Measurements from ENCODE around the gene UBE3A.
"Not testable (repeated sequence)": the region's sequence is repeated elsewhere in the genome, so short reads cannot be mapped to it uniquely, and the experiment has no call there.

Gene UBE3A

DNA sequence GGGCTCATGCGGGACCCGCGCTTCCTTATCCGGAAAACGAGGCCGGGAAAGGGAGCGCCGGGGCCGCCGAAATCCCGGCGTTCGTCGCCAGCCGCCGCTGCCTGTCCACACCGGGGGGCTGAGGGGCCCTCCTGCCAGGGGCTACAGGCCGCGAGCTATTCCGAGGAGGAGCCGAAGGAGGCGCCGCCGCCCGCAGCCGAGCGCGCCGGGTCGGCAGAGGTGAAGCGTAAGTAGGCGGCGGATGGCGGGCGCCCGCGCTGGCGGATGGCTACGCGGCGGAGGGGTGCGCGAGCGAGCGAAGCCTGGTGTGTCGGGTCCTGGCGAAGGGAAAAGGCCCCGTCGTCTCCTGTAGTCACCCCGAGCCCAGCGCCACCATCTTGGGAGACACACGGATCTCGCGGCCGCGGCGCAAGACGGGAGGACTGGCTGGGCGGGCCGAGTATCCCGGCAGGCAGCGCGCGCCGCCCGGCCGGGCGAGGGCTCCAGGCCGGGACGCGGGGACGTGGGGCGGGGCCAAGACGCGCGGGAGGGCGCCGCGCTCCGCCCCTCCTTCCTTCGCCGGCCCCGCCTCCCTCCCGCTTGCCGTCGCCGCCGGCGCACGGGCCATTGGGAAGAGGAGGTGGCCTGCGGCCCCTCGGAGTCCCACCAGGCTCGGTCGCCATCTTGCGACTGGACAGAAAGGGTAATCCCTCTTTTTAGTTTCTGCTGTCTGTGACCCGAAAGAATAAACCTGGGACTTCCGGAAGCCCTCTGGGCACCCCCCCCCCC is at the start of gene UBE3A:
UBE3A (minus strand) TSS at position 424 of the 768 bp plus-strand sequence. CDS start 29,917 bp downstream, outside the sequence.
- peak; percentile 94 for DNase-seq

DNA sequence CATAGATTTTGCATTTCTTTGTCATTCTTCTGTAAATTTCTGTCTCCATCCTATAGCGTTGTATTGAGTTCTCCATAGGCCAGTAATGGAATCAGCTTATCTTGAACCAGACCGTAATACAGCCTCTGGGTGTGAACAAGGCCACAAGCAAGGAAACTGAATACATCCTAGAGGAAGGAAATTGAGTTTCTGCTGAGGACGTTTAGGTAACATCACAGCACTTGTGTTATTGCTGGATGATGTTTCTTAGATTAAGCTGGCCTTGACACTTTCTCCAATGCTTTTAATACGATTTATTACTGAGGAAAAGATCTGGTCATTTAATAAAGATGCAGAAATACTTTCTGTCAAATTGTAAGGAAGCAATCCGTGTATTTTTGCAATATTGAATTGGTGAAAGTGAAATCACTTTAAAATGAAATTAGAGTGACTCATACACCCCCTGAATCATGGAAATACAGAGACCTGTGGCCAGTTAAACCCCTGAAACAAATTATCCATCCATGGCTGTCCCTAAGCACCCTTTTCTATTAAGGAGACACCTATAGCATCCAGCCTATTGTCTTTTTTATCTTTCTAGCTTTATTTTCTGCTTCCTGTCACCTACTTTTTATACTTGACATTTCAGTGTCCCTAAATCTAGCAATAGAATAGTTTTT is 48.5 kb upstream of the UBE3A start:
- DNase-seq = no peak

DNA sequence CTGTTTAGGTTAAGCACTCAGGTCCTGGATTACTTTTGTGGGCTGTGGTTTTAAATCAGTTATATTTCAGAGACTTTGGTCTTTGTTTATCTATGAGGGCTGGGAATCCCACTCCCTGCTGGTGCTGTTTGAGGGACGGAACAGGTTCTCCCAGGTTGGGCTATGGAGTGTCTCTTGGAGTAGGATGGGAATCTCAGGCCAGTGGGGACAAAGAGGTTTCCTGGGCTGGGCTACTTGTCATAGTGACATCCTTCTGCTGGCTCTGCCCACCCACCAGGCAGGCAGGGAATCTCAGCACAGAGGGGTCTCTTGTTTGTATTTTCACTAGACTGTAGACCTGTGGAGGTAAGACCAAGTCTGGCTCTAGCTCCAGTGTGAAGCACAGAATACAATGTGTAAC is 47.2 kb upstream of the UBE3A start:
- no peak for DNase-seq

DNA sequence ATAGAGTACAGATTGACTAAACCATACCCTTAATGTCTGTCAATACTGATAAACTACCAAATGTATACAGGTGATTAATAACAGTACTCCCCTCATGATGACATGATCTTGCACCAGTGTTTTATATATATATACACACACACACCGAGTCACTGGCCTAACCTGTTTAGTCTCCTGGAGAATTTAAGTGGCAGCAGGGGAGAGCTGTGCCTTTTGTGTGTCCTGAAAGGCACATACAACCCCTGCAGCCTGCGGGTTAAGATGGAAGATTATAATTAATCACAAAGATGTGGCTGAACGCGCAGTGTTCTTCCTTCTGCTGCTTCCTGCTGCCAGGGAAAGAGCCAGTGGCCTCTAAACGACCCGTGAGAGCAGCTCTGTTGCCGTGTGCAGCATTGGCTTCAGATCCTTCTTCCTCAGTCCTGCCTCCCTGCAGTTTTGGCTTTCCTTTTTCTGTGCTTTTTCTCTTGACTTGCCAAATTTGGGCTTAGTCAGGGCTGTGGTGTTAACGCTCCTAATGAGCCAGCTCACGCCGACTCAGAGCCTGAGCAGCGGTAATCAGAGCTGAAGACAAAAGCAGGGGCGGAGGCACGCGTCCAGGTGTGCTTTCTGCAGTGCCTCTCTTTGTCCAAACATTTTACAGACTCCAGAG is 42.5 kb upstream of the UBE3A start:
- DNase-seq = no peak

DNA sequence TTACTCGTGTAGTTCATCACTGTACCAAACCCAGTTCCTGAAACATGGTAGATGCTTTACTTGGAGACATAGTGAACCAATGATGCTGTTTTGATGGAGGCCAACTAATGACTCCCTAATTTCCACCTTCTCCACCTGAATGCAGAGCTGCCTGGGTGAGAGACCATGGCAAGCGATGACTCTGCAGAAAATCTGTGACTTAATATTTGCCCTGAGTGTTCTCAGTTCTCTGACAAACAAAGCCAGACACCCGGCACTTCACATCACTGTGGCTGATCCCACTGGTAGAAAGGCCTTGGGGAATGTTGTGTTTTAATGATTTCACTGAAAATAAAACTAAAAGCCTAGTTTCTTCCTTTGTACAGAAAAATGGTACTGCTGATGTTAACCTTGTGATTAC is 39.5 kb upstream of the UBE3A start:
- no peak for DNase-seq

DNA sequence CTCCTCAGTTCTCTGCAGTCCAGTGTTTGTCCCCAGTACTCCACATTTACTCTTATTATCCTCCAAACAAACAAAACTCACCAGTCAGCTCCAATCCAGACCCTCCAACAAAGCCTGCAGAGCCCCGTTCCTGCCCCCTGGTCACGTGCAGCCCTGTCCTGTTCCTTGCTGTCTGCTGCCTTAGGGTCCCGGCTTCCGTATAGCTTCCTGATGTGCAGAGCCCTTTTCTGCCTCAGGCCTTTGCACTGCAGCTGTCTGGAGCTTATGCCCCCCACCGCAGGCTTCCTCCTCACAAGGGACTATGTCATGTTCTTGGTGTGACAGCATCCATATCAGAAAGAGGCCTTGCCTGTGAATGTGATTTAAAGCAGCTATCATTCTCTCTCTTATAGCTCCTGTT is 39.0 kb upstream of the UBE3A start:
- DNase-seq = no peak

DNA sequence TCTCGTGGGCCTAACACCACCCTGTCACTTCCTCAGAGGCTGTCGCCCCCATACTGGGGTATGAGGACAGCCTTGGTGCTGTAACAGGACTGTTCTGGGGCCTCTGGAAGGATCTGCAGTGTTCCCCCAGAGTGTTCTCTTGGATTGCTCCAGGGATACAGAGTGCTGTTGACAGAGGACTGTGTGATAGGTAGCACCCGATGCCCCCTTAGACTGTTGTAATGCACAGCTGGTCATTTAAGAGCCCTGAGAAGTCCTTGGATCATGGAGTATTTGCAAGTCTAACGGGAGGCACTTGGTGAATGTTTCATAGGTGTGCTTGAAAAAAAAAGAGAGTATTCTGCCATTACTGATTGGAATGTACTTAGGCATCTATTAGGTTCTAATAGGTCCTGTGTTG is 35.4 kb upstream of the UBE3A start:
- no peak for DNase-seq

DNA sequence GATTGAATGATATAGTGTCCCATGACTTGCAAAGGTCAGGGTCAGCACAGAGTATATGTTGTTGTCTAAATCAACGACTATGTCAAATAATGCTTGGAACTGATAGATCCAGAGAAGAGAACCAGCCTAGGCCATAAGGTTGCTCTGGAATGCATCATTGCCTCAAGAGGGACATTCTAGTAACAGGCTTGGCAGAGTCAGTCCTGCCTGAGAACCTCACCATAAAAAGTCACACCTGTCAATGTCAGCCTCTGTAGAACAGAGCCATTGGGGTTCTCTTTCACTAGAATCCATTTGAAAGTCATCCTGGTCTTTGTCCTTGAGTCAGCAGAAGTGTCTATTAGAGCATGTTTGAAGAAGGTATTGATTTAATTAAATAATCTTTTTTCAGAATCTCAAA is 31.4 kb upstream of the UBE3A start:
- no peak for DNase-seq

DNA sequence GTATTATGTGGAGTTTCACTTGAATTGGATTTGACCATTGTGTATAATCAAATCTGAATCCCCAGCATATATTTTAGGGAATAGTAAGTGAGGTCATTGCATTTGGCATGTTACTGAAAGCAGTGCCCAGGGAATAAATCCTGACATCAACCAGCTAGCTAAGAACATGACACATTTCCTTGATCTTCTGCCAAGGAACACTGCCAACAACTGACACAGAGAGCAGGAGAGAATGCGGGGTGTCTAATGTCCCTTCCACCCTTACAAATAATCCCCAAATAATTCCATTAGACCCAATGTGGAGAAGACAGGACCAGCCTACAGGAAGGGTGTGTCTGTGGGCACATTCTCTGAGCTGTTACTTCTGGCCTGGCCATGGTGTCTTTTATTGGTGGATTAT is 30.6 kb upstream of the UBE3A start:
- DNase-seq = peak; percentile 4

DNA sequence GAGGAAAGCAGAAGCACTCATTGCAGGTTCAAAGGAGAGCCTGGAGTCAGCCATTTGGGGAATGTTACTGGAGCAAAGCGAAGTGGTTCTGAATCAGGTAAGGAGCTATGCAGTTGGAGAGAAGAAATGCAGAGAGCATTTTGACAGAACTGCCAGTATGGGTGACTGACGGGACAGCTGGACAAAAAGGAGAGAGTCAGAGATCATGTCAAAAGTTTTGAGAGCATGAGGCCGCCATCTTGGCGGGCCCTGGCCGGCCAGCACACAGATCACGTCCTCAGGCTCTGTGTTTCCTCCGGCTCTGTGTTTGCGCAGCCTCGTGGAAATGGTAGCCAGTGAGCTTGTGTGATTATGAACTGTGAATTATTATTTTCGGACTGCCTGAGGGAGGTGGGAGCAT is 29.8 kb upstream of the UBE3A start:
- DNase-seq = no peak

DNA sequence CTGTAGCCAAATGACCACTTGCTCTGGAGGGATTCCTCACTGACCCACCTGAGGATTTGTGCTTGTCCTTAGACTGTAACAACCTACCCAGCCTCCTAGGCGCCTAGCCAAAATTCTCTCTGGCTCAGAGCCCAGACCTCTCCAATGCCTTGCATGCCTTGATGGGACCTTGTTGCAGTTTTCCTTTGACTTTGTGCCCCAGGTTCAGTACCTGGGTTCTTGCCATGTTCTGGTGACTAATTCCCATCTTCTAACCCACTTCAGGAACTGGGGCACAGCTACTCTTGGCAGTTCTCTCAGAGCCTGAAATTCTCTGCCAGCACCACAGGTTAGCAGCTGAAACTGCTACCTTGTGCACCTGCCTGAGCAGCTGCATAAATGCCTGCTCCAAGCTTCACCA is 27.0 kb upstream of the UBE3A start:
- no peak for DNase-seq

DNA sequence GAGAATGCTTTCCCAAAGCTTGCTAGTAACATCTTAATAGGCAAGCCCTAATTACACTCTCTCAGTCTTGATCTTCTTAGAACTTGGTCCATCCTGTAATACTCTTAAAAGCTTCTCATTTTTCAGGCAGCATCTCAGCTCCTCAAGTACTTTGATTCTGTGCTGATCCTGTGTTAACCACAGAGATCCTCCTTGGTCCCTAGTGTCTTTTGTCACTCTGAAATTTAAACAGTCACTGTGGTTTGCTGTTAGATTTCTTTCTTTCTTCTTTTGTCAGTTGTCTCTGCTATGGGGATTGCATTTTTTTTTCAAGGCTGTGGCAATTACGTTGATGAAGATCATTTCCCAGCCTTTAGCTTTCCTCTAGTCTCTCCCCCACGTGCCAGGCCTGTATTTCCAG is 26.0 kb upstream of the UBE3A start:
- DNase-seq = no peak

DNA sequence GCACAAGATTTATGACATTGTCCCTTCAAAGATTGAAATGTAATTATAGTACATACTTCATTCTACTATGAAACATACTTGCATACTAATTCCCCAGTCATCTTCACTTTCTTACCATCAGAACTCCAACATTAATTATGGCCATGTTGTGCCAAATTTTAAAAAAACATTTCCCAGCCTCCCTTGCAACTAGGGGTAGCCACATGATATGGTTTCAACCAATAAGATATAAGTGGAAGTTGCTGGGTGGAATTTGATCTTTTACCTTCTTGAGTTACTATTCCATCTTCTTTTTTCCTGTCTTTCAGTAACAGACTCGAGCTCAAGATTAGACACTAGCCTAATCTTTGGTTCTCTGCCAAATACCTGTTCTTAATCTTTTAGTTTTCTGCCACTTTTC is 25.6 kb upstream of the UBE3A start:
- DNase-seq = no peak

DNA sequence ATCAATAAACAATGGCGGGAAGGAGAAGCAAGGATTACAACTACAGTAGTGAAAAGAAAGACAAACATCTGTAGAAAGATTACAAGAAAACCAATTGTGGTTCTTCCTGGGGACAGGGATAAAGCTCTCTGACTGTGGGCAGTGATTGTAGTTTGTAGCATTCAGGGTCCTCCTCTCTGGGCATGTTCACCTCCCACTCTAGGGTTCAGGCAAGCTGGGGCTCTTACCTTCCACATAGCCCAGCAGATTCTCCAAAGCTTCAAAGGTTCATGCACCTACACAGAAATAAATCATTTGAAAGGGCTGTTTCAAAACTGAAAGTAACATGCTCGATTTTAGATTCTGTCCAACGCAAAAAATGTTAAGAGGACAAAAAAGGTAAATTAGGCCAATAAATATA is 17.4 kb upstream of the UBE3A start:
- no peak for DNase-seq

DNA sequence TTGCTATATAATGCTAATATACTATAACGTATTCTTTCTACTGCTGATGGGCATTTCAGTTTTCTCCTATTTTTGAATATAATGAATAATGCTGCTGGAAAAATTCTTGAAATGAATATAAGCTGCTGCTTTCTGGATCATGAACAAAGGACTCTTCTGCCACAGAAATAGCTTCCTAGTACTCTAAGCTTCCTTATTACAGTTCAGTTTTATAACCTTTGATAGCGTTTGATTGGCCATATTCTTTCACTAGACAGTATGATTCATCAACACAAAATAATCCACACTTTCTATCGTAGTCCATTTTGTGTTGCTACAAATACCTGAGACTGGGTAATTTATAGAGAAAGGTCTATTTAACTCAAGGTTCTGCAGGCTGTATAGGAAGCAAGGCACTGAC is 16.4 kb upstream of the UBE3A start:
- DNase-seq = no peak

DNA sequence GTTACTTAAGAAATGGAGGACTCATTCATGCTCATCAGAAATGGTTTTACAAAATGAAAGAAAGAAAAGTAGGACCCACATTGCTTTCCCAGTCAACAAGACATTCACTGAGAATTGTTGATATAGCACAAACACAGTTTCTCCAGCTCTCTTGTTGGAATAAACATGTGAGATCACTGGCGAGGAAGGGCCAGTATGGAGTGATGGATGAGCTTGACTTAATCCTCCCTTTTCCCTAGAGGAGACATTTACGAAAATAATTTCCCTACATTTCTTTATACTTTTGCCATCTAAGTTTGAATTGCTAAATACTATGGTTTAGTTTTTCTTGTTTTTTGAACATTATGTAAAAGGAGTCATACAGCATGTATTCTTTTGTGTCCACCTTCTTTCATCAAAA is 15.9 kb upstream of the UBE3A start:
- DNase-seq = no peak

DNA sequence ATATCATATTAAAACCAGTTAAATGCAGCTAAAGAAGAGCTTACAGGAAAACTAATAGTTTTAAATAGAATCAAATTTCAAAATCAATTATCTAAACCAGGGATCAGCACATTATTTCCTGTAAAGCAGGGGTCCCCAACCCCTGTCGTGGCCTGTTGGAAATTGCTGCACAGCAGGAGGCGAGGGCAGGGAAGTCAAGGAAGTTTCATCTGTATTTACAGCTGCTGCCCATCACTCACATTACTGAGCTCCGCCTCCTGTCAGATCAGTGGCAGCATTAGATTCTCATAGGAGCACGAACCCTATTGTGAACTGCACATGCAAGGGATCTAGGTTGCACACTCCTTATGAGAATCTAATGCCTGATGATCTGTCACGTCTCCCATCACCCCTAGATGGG is 14.4 kb upstream of the UBE3A start:
- DNase-seq = not testable (repeated sequence)

DNA sequence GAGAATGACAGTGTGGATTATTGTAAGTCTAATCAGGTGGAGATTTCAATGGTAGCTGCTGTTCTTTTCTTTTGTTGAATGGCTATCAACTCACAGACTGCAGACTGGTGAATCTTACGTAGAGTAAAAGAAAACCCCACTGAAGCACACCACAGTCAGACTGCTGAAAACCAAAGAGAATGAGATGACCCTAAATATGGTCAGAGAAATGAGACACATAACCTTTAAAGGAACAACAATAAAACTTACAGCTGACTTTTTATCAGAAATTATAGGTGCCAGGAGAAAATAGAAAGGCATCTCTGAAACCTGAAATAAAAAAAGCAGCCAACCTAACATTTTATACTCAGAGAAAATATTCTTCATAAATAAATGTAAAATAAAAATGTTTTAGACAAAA is 12.7 kb upstream of the UBE3A start:
- DNase-seq = no peak

DNA sequence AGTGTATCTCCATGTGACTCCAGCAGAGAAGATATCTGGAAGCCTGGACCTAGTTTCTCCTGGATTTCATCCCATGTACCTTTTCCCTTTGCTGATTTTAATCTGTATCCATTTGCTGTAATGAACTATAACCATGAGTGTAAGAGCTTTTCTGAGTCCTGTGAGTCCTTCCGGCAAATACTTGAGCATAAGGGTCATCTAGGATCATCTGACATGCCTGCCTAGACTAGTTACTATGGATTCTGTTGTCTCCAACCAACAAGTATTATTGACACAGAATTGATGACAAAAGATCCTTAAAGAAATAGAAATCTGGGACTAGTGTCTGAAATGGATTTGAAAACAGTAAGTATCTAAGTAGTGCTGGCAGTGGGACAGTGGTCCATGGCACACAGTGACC is 11.3 kb upstream of the UBE3A start:
- no peak for DNase-seq

DNA sequence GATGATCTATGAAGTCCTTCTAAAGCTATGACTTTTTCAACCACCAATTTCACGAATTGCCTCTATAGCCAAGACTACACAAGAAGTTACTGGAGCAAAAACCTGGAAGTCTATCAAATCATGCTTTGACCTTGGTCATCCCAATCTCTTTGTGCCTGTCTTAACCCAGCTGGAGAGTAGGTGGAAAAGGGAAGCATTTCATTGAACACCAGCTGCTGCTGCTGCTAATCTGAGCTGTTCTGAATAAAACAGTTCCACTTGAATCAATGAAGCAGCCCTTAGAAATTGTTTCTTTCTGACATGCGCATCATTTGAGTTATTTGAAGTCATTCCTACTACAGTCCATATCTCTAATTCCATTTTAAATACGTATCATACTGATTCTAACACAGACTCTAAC is 7.3 kb upstream of the UBE3A start:
- no peak for DNase-seq

DNA sequence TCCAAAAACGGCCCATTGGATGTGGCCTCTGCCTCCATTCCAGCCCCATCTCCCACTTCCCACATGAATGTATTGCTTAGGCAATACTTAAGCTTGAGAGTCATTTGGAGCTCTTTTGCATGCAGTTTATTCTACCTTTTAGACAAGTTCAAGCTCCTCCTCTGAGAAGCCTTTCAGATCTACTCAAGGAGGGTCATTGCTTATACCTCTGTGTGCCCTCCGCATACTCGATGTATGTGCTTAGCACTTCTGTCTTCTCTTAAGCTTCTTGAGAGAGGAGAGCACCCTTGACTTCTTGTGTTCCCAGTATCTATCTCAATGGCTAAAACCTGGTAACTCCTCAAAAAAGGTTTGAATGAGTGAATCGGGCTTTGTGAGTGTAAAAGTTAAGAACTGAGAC is 6.6 kb upstream of the UBE3A start:
- no peak for DNase-seq

DNA sequence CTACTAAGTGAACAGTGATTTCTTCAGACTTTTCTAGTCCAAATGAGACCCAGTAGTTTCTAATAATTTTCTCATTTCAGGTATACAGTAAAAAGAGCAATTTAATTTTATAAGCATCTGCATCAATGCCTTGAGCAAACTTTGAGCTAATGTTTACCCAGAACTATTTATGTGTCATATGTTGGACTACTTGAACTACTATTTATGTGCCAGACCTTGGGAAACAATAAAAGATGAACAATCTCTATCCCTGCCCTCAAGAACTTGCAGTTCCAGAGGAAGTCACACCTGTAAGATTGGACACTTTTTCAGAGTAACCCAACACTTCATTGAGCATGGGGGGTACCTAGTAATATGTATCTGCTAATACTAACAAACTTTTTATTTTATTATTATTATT is 2.3 kb upstream of the UBE3A start:
- no peak for DNase-seq

DNA sequence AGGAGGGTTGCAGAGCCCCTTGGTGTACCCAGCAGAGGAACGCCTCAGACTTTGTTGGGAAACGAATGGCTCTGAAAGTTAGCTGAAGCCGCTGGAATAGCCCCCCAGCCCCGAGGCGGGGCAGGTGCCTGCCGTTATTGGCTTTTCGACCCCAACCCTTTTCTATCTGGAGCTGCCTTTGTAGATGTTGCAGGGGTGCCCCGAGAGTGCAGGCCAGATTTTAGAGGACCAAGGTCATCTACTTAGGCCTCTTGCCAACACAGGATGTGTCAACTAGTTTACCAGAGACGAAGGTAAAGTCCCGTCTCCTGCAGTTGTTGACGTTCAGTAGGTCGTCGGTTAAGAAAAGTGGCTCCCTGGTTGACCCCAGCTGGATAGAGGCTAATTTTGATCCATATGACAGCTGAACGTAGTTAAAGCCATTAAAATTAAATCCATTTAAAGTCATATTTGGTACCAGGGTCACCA is 579 bp upstream of the UBE3A start:
- DNase-seq = peak; percentile 33

All from fibroblast of skin of right biceps (primary cell).